ENCODE measurements around the gene RBBP8NL.

RBBP8NL gene

DNA sequence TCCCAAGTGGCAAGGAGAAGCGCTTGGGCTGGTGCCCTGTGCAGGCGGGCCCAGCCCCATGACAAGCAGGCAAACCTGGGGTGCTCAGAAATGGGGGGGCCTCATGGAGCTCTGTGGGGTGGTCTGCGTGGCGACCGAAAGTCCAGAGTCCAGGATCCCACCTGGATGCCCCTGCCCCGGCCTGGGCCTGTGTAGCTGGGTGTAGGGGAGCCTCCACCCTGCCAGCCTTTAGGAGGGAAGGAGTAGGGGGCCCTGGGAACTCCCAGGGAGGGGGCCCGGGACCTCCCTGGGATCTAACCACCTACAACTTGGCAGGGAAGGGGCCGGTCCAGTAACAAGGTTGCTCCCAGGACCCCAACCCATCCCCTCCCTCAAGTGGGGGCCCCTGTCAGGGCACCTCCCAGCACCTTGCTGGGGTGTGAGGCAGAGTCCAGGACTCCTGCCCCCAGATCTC is 55.7 kb downstream of the RBBP8NL start:
- no peak for DNase-seq

DNA sequence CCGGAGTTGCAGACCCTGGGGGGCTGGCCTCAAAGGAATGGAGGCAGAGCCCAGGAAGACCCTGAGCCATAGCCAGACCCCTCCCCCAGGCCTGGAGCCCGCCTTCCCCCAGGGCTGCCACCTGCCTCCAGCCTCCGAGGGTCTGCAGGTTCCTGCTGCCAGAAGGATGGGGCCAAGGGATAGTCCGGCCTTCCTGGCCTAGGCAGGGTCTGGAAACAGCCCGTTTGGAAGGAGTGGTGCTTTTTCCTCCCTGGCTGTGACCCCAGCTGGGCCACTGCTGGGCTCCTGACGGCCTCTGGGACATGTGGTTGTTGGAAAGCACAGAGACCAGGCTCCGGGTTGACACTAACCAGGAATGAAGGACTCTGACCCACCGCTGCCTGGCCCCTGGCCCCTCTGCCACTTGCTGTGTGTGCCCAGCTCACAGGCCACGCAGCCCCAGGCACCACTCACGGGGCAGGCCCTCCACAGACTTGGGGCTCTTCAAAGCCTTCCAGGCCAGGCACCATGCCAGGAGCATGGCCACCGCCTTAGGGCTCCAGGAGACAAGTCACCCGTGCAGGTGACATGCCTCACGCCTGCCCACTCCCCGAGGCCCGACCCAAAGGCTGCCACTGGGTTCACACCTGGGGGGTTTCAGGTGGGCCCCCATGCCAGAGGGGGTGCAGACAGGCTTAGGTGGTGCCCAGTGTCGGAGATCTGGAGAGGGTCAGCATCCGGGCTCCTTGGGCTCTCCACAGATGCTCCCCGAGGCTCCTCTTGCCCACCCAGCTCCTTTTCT is 56.3 kb downstream of the RBBP8NL start:
- DNase-seq, result no peak

DNA sequence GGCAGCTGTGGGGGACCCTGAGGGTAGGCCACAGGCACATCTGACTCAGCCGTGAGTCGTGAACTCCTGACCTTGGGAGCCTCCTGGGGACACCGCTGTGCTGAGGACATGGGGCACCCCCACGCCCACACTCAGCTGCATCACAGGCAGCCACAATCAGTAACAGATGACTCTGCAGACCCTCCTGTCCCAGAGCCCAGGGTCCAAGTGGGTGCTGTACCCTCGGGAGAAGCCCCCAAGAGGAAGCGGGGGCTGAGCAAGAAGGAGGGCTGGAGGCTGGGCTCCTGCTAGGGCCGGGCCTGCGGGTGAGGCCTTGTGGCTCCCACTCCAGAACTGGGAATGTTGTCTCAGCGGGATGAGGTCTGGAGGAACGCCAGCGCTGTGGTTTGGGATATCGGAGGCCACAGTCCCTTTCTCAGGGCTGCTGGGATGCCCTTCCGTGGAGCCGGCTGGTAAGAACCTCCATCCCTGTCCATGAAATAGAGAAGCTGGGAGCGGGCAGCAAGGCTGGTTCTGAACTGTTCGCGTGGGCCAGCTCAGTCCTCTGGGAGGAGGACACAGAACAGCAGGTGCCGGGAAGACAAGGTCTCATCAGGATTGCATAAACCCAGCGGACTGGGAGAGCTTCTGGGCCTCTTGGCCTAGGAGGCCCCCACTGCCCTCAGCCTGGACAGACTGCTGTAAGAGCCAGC is 57.1 kb downstream of the RBBP8NL start:
- no peak for DNase-seq

DNA sequence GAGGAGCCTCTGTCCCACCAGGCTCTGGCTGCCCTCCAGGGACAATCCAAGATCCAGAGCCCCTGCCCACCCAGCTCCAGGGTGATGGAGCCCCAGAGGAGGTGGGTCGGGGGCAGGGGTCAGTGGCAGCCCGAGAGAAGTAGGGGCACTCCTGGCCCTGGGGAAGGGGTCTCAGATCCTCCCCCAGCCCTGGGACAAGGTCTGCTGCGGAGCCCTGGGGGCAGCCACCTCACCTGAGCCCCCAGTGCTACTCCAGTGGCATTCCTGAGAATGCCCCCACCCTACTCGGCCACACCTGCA is 57.6 kb downstream of the RBBP8NL start:
- DNase-seq, result no peak

DNA sequence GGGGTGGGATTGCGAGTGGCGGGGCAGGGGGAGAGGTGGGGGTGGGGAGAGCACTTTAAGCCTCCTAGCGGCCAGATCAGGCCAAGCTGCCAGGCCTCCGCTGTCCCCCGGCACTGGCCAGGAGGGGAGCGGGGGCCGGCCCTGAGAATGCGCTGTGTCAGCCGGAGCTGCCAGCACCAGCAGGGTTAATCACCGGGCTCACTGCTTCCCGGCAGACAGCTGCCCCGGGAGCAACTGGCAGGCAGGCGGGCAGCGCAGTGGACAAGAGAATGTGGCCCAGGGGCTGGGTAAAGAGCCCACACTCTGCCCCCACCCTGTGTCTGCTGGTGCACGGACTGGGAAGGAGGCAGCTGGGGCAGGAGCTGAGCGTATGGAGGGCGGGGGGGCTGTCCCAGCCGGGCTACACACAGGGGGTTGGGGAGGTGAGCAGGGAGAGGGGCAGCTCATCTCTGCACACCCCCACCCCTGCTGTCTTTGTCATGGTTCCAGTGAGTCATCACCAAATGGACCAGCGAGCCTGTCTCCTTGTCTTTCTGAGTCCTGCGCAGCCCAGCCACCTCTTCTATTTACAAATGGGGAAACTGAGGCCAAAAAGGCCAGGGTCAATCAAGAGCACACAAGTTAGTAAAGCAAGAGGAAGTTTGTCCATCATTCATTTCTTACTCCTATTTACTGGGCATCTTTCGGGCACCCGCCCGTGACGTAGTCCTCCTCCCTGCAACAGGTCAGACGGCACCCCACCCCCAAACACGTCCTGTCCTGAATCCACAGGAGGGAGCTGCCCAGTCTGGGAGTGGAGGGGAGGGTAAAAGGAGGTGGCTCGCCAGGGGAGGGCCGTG is 58.1 kb downstream of the RBBP8NL start:
- no peak for DNase-seq

DNA sequence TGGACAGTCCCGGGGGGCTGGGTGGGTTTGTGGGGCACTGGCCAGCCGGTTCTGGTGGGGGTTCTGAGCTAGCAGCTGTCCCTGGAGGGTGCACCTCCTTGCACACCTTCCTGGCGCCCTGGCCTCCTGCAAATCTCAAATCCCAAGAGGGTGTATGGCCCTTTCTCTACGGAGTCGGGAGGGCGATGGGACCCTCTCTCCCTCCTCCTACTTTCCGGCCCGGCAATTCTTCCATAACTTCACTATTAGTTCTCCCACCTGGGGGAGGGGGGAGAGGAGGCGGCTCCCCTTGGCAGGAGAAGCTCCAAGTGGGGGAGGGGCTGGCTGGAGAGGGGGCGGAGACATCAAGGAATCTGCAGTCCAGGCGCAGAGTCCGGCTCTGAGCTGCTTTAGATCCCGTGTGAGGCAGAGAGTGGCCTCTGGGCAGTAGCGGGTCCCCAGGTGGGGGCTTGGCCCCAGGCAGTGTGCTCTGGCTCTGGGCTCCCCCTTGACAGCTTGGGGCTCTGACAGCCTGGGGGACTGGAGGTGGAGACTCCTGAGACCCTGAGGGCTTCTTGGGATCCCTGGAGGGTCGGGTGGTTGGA is 58.9 kb downstream of the RBBP8NL start:
- DNase-seq, result no peak

DNA sequence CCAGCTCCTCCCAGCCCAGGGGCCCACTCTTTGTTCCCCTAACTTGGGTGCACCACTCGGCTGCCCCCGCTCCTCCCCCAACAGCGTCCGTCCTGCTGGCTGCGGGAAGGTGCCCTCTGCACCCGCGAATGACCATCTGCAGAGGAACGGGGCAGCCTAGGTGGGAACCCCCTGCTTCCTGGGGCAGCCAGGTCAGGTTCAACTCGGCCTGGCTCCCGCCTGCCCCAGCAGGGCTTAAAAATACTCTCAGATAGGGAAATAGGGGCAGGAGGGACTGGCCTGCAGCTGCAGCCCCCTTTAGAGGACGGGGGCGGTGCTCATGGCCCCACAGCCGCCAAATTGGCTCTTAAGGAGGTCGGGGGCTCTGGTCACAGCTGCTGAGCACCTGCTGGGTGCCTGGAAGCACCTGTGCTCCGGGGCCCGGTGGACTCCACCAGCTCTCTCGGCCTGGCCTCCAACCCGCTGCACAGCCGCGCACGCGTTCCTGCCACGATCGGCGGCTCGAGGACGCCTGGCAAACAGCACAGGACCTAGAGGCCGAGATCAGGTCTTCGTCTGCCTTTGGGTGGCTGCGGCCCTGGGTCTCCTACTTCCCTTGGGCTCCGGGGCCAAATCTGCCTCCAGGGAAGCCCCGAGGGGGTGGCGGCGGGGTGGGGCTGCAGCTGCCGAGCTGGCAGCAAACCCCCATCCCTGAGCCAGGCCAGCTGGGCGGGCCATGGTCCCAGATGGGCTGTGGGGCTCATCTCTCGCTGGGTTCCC is 59.5 kb downstream of the RBBP8NL start:
- DNase-seq, result no peak

DNA sequence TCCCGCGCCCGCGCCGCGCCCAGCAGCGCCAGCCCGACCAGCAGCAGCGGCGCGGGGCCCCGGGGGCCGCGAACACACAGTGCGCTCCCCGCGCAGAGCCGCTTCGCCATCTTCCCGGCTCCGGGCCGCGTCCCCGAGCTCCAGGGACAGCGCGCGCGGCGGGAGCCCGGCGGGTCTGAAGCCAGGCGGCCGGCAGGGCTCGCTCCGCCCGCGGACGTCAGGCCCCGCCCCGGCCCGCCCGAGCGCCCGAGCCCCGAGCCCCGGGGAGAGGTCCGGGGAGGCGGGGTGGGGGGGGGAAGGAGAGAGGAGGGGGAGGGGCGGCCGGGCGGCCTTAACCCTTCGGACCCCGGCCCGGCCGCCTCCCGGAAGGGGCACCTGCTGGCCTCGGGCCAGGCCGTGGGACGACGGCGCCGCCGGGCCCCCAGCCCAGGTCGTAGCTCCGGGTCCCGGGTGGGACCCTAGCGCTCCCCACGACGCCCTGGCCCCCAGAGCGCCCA is 60.2 kb downstream of the RBBP8NL start, which contains the start of gene LAMA5:
Gene LAMA5 (minus strand): TSS at position 177 of the 497 bp plus-strand sequence. CDS start 67 bp downstream, at position 110.
- DNase-seq, result no peak

DNA sequence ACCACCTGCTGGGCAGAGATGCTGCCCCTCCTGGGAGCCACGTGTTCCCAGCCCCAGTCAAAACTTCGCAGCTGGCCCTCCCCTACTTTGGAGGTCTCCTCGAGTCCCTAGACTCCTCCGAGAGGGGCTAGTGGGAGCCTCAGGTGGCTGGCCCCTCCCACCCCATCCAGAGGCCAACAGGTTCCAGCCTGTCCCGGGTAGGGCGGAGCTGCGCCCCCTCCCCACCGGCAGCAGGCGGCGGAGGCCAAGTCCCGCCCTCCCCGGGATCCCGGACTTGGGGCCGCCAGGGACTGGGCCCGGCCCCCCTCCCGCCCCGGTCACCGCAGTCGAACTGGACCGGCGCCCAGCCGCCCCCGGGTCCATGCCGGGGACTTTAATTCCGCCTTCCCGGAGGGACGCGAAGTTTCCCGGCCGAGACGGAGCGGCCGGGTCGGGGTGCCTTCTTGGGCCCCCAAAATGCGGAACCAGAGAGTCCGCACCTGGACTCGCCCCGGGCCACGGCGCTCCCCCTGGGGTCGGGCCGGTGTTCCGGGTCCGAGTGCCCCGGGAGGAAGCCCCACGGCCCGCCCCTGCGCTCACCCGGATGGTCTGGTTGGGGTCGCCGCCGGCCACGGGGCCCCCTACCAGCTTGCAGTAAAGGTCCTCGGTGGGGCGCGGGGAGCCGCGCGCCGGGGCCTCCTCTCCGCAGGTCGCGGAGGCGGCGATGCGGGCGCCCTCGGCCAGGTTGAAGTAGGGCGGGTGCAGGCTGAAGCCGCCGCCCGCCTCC is 60.8 kb downstream of the RBBP8NL start:
- DNase-seq, result no peak

DNA sequence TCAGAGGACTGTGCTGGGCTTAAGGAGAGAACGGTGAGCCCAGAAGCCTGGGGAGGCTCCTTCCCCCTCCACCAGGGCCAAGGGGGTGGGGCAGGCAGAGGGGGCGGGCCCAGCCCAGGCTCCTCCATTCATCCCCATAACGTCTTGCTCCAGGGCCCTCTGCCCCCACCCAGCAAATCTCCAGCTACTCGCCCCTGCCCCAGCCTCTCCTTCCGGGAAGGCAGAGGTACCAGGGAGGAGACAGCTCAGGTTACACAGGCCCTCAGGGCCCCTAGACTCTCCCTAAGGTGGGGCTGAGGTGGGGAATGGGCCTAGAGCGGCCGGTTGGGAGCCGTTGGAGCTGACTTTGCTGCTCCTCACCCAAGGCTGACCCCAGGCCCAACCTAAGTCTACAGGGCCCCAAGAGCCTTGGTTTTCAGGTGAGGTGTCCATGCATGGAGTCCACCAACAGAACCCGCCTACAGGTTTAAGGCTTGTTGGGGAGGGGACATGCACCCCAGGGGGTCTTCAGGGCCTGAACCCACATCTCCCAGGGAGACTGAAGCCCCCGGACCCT is 61.4 kb downstream of the RBBP8NL start:
- DNase-seq, result no peak

DNA sequence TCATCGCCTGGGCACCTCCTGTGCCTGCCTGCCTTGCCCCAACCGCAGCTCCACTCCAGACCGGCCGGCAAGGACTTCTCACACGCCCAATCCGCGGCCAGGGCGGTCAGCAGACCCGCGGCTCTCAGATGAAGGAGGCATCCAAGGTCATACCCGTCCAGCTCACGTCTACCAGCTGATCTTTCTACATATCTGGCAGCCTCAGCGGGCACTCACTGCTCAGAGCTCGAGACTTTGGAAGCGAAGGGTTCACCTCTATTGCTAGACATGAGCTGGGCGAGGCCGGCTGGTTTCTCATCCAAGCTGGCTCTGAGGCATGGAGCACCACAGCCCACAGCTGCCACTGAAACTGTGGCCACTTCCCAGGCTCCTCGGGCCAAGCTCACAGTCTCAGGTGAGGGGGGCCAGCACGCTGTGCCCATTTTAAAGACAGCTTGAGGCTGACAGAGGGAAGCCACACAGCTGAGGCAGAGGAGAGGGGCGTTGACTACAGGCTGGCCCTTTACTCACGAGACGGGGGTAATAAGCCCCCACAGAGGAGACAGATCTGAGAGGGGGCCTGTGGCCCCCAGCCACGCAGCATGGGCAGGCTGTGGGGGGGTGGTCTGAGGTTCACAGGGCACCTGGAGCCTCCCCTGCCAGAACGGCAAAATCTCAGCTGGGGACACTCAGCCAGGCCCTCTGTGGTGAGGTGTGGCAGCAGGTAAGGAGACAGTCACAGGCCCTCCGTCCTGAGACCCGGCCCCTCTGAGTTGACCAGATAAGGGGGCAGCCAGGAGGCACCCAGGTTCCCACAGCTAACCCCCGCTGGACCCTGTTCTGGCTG is 62.2 kb downstream of the RBBP8NL start:
- DNase-seq, result no peak

DNA sequence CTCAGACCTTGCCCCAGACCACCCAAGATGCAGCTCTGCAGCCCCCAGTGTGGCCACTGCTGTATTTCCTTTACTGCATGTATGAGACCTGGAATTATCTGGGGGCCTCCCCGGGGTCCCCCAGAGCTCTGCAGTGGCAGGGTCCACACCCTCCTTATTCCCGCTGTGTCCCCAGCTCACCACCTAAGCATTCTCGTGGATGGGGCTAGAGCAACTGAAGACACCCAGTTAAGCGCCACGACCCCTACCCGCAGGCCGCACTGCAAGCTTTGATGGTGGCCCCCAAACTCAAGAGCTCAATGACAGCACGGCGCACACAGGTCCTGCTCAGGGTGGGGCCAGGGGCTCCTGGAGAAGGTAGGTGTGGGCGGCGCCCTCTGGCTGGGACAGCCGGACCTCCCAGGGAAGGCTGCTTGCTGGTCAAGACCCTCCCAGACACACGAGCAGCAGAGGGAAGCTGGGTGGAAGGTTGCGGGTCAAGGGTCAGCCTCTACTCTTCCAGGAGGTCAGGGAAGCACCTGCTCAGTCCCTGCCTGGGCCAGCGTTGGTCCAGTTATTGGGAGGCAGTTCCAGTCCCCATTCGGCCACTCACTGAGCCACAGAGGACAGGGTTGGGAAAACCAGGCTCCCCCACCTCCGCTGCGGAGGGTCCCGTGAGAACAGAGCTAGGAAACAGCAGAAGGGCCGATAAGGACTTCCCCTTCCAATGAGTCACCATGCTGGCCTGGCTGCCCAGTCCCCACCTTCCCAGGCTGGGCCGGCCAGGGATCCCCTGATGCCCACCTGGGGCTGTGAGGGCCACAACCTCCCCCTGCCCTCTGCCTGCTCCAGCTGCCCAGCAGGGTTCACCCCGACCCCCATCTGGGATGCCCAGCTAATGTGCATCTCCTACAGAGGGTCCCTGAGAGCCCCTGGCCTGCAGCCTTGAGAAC is 63.2 kb downstream of the RBBP8NL start:
- DNase-seq, result no peak

DNA sequence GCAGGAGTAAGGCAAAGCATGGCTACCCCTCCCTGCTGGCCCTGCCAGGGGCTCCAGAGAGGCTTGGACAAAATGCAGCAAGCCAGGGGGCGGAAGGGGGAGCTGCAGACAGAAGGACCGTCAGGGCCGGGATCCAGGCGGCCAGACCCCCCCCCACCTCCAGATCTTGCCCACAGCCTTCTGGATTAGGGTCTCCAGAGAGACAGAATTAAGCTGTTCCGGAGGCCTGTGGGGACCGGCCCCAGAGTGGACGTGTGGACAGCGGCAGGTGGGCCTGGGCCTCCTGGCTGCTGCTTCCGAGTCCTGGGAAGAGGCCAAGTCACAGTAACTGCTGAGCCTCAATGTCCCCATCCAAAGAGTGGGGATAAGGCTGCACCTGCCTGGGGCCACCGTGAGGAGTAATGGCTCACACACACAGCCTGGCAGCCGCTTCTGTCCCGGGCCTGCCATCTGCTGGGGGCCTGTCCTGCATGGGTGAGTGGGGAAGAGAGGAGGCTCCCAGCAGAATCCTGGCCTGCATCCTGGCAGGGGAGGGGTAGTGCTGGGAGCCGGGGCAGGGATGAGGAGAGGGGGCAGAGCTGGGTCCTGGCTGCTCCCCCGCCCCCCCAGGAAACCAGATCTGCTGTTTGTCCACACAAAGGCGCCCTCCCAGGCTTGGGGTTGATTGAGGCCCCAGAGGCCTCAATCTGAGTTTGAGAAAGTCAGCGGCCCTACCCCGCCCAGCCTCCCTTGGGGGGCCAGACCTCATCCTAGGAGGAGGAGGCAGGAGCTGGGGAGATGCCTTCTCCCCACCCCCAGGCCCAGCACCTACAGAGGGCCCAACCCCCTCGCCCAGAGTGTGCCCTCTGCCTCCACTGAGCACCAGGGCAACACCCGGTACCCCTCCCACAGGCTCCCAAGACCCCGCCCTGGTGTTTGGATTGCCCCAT is 64.1 kb downstream of the RBBP8NL start:
- no peak for DNase-seq

DNA sequence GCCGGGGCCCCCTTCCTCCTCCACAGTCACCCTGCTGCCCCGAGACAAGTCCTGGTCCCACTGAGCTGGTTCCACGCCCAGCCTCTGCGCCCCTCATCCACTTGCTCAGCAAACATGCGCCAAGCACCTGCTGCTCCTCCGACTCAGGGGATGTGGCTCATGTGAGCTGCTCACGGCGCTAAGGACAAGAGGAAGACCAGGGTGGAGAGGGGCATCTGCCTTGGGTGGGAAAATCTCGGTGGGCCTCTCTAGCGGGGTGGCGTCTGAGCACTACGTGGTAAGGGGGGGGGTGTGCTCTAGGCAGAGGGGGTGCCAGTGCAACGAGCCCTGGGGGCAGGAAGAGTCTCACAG is 64.8 kb downstream of the RBBP8NL start:
- DNase-seq, result no peak

DNA sequence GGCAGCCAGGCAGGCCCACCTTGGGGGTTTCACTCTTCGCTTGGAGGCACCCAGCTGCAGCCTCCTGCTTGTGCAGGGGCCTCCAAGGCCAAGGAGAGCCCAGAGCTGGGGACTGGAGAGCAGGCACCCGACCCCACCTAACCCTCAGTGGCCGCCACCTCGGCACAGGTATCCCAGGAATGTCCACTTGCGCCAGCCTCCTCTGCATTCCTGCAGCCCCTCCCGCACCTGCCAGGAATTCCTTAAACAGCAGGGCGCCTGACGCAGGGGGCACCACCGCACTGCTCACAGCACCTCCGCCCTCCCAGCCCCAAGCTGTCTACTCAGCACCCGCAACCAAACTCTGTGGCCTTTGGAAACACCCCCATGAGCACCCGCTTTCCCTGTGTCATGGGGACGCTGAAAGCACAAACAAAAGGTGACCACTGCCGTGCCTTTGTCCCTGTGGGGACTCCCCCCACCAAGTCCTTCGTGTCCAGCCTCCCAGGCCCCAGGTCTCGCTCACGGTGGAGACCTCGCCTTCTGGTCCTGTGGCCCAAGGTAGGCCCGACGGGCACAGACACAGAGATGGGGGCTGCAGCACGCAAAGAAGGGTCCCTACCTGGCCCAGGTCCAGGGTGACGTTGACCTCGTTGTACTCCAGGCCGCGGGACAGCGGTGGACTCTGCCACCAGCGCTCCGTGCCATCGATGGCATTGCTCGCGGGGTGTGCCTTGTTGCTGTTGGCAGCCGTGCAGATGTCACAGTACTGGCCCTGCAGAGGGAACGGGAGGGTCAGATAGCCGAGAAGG is 65.3 kb downstream of the RBBP8NL start:
- DNase-seq, result no peak

DNA sequence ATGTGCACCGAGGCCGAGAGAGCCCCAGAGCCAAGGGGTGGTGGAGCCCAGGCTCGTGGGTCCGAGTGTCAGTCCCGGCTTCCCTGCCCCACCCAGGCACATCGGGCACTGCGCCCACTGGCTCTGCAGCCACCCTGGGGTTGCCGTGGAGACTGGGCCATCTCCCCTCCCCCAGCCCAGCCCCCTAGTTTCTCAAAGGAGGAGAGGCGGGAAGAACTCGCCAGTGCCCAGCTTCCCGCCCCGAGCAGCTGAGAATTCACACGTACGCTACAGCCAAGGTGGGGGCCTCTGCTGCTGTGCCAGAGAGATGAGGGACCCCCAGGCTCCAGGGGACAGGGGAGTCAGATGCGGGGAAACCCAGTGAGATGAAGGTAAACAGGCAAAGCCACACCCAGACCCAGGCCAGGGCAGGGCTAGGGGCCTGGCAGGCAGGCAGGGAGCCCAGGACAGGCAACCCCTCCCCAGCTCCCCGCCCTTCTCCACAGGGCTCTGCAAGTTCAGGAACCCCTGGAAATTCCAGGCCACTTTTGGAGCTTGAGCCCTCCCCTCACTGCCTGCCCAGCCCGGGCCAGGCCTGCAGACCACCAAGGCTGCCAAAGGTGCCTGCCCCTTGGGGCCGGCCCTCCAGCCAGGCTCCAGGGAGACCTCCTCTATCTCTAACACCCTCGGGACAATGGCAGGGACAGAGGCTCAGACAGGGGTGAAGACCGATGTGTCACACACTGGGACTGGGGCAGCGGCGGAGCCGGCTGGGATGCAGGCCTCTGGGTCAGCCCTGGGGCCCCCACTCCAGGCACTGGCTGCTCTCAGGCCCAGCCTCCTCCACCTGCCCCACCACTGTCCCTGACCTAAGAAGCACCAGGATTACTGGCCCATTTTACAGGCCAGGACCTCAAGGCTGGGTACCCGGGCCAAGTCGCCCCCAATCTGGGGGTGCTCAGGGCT is 66.2 kb downstream of the RBBP8NL start:
- no peak for DNase-seq
